Esophagus mucosa (tissue), 1 donor: ENCODE data around the gene CRTC1. TPM values are rescaled to one million over a fixed set of nuclear protein-coding genes. Genes with fewer than 3 reads are reported as not detected.
A peak's percentile ranks its signal among the peaks of the same experiment; 100 is the strongest.
"Not testable (repeated sequence)": the region's sequence is repeated elsewhere in the genome, so short reads cannot be mapped to it uniquely, and the experiment has no call there.

Source experiments
- ATAC-seq: fragments of 200-7000 bp; cut with Tn5 transposase; one replicate; pipeline ENCODE4 v1.9.1; 2020
- total RNA-seq: library from RNA; stranded (reverse); gene quantifications from one replicate; pipeline ENCODE4 v1.2.4, GENCODE V29; 2023
- donor health status: DM: yes; HTN: yes; CAD: no.

CRTC1 gene
- total RNA-seq, 1 donor from 2014 or later: 4.0 TPM

- no peak for ATAC-seq
These were observed 21.5 kb downstream of the CRTC1 start for GRCh38 chr19:18704971-18705370.

- peak; percentile 18 for ATAC-seq
These were observed 25.2 kb downstream of the CRTC1 start for GRCh38 chr19:18708452-18709231.

GRCh38 chr19:18709546-18709945 is 26.1 kb downstream of the CRTC1 start:
- no peak for ATAC-seq

GRCh38 chr19:18710186-18710585 is 26.7 kb downstream of the CRTC1 start:
- ATAC-seq: no peak

GRCh38 chr19:18710996-18711751 is 27.7 kb downstream of the CRTC1 start:
- no peak for ATAC-seq

GRCh38 chr19:18711893-18712292 is 28.4 kb downstream of the CRTC1 start:
- no peak for ATAC-seq

- ATAC-seq: no peak
These were observed 29.5 kb downstream of the CRTC1 start for GRCh38 chr19:18712981-18713380.

- no peak for ATAC-seq
These were observed 30.2 kb downstream of the CRTC1 start for GRCh38 chr19:18713550-18714117.

GRCh38 chr19:18715416-18715815 is 31.9 kb downstream of the CRTC1 start:
- no peak for ATAC-seq

GRCh38 chr19:18716857-18717256 is 33.4 kb downstream of the CRTC1 start:
- no peak for ATAC-seq

GRCh38 chr19:18717601-18718000 is 34.1 kb downstream of the CRTC1 start:
- ATAC-seq: no peak

GRCh38 chr19:18718015-18718526 is 34.6 kb downstream of the CRTC1 start:
- no peak for ATAC-seq

- no peak for ATAC-seq
These were observed 35.5 kb downstream of the CRTC1 start for GRCh38 chr19:18718846-18719458.

- no peak for ATAC-seq
These were observed 36.1 kb downstream of the CRTC1 start for GRCh38 chr19:18719541-18719940.

GRCh38 chr19:18723871-18724377 is 40.4 kb downstream of the CRTC1 start:
- ATAC-seq: no peak

GRCh38 chr19:18725841-18726770 is 42.6 kb downstream of the CRTC1 start:
- no peak for ATAC-seq

- ATAC-seq: no peak
These were observed 43.4 kb downstream of the CRTC1 start for GRCh38 chr19:18726846-18727245.

GRCh38 chr19:18727602-18728001 is 44.1 kb downstream of the CRTC1 start:
- ATAC-seq: not testable (repeated sequence)

- no peak for ATAC-seq
These were observed 46.6 kb downstream of the CRTC1 start for GRCh38 chr19:18729933-18730530.

- ATAC-seq: no peak
These were observed 47.5 kb downstream of the CRTC1 start for GRCh38 chr19:18730885-18731513.

GRCh38 chr19:18731562-18732008 is 48.1 kb downstream of the CRTC1 start:
- ATAC-seq: no peak
